ENCODE data around the gene ARHGAP42. TPM values are rescaled to one million over a fixed set of nuclear protein-coding genes. Genes with fewer than 3 reads are reported as not detected.

ARHGAP42 gene
- total RNA-seq, 1 experiment from 2014 or later, result 7.1 TPM

GRCh38 chr11:100991541-100991940 lies 304.5 kb downstream of the ARHGAP42 start:
- no peak for DNase-seq (ENCODE audit: low read depth, low spot score)
- no peaks in the 10 kb centered on the region for H3K27me3 ChIP-seq (ENCODE audit: control insufficient read depth, insufficient read depth, low read length)
- no TSS peak for BruUV-seq (replicated peaks)
- no peaks in the 10 kb centered on the region for H3K4me1 ChIP-seq (ENCODE audit: control insufficient read depth, insufficient read depth, low read length)
- POLR2A ChIA-PET, result no interaction called here
- no peaks in the 10 kb centered on the region for H3K36me3 ChIP-seq (ENCODE audit: control insufficient read depth, insufficient read depth, low read length)
- intact Hi-C loops (cut with micrococcal nuclease; ENCODE audit: unreplicated experiment), result no loop called here
- CTCF ChIA-PET, result no interaction called here
- H3K27ac ChIP-seq (ENCODE audit: low read length), result no peak overlapping the region
- no peak overlapping the region for H3K4me3 ChIP-seq (ENCODE audit: low read depth in 2 of 2, low read length in 2 of 2)
- no peaks in the 10 kb centered on the region for H3K9me3 ChIP-seq (ENCODE audit: control insufficient read depth, insufficient read depth, low read depth, low read length)
- ATAC-seq, result no peak
- TF ChIP-seq CTCF (IDR thresholded peaks at IDR 0.05), result no peak
- TF ChIP-seq SIN3A (IDR thresholded peaks at IDR 0.05; ENCODE audit: borderline replicate concordance, insufficient read depth, low read depth, low read length), result no peak
- TF ChIP-seq TCF7L2 (IDR thresholded peaks at IDR 0.05; ENCODE audit: low read depth, low read length), result no peak
- TF ChIP-seq POLR2AphosphoS5 (IDR thresholded peaks at IDR 0.05; ENCODE audit: low read depth, low read length), result no peak
- TF ChIP-seq REST (IDR thresholded peaks at IDR 0.05; ENCODE audit: insufficient read depth in 1 of 2, low read depth in 2 of 2, low read length in 1 of 2), result no peak
- in situ Hi-C loops (cut with HindIII; ENCODE audit: low pct_unique_long_range_greater_than_20kb, low sequenced_read_pairs), result no loop called here

- Histone ChIP-seq H3K27ac (ENCODE audit: low read length) (no peak overlapping the region), H3K4me3 (ENCODE audit: low read depth in 2 of 2, low read length in 2 of 2) (no peak overlapping the region), H3K36me3 (ENCODE audit: control insufficient read depth, insufficient read depth, low read length) (no peaks in the 10 kb centered on the region), H3K27me3 (ENCODE audit: control insufficient read depth, insufficient read depth, low read length) (no peaks in the 10 kb centered on the region; the same call in 1 of the 2 replicates), H3K4me1 (ENCODE audit: control insufficient read depth, insufficient read depth, low read length) (no peaks in the 10 kb centered on the region), H3K9me3 (ENCODE audit: control insufficient read depth, insufficient read depth, low read depth, low read length) (no peaks in the 10 kb centered on the region)
- TF ChIP-seq SIN3A (IDR thresholded peaks at IDR 0.05; ENCODE audit: borderline replicate concordance, insufficient read depth, low read depth, low read length) (no peak), TCF7L2 (IDR thresholded peaks at IDR 0.05; ENCODE audit: low read depth, low read length) (no peak), REST (IDR thresholded peaks at IDR 0.05; ENCODE audit: insufficient read depth in 1 of 2, low read depth in 2 of 2, low read length in 1 of 2) (no peak), POLR2AphosphoS5 (IDR thresholded peaks at IDR 0.05; ENCODE audit: low read depth, low read length) (no peak), CTCF (IDR thresholded peaks at IDR 0.05) (no peak)
- CTCF ChIA-PET, result no interaction called here
- intact Hi-C loops (cut with micrococcal nuclease; ENCODE audit: unreplicated experiment) (no loop called here), in situ Hi-C loops (cut with HindIII; ENCODE audit: low pct_unique_long_range_greater_than_20kb, low sequenced_read_pairs) (no loop called here)
- BruUV-seq (replicated peaks), result no TSS peak
- DNase-seq (ENCODE audit: low read depth, low spot score) (no peak), ATAC-seq (no peak)
- POLR2A ChIA-PET, result no interaction called here
Observed at GRCh38 chr11:100994966-100995365, 307.9 kb downstream of the ARHGAP42 start.

Data from Panc1 (cell line).